NOMO-1 treated with DMSO at 0.1 percent for 48 hours (cell line): ENCODE measurements around the gene PGLYRP3.
"Not testable (repeated sequence)": the region's sequence is repeated elsewhere in the genome, so short reads cannot be mapped to it uniquely, and the experiment has no call there.

Experiments
- DNase-seq: peaks from one replicate; lab custom pipeline; 2025; ENCODE audit not compliant: unreplicated experiment; lab: John Stamatoyannopoulos, UW

PGLYRP3 gene

GRCh38 chr1:153349363-153350320, 36.9 kb upstream of the PGLYRP3 start:
- peak; percentile 20 for DNase-seq

DNA sequence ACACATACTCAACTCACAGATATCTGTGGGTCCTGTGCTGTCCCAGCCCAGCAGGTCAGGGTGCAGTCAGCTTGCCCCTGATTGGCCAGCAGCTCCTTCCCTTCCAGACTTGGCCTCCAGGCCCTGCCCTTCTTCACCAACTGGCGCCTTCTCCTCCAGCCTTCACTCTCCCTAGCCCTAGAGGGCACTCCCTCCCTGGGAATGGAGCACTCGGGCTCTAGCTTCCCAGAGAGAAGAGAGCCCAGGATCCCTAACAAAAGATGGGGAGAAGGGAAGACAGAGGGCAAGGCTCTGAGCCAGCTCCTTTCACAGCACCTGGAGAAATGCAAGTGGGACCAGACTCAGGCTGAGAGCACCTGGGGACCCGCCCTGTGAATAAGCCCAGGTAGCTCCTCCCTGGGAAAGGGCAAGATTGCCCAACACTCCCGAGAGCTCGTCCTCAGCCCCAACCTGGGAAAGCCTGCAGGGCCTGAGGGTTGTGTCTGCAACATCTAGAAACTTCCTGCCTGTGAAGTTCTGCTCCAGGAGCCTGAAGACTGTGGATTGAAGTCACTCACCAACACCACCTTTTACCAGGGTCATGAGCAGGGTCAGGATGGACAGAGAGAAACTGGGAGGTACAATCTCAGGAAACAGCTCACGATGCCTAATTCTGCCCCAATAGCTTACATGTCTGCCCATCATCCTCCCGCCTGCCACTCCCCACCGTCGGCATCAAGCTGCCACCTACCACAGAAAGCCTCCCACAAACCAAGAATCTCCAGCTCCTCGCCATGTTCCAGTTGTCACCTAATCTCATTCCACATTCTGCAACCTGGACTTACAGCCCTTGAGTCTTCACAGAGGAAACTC, 36.0 kb upstream of the PGLYRP3 start, which contains the start of gene PGLYRP4:
Gene PGLYRP4 (minus strand): TSS at position 331 of the 852 bp plus-strand sequence. CDS start 909 bp downstream, outside the sequence.
- DNase-seq = no peak

- DNase-seq = no peak
These were observed 35.1 kb upstream of the PGLYRP3 start for GRCh38 chr1:153347856-153348255.

GRCh38 chr1:153347049-153347448, 34.3 kb upstream of the PGLYRP3 start:
- not testable (repeated sequence) for DNase-seq

DNA sequence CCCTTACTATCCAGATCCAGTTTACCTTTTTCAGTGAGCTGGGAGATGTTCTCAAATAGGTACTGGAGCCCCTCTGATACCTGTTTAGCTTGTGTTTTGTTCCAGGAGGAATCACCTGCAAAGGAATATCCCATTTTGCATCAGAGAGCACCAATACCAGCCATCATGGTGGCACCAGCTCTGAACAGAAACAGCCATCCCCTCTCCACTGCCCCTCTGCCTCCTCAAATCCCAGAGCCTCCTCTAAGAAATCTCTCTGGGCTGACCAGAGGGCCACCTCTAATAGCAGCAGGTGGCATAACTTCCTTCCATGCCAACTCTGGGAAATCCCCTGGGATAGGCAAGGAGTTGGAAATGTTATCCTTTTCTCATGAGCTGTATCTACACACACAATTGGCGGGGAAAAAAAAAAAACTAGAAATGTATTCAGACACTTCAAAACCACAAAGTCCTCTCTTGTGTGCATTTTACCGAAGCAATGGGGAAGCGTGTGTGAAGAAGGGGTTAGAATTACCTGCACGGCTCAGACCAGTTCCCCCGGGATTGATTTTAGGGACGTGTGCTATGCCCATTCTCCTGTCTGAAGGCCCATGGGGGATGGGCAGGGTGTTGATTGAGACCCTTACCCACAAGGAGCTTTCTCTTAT, 33.4 kb upstream of the PGLYRP3 start:
- no peak for DNase-seq

DNA sequence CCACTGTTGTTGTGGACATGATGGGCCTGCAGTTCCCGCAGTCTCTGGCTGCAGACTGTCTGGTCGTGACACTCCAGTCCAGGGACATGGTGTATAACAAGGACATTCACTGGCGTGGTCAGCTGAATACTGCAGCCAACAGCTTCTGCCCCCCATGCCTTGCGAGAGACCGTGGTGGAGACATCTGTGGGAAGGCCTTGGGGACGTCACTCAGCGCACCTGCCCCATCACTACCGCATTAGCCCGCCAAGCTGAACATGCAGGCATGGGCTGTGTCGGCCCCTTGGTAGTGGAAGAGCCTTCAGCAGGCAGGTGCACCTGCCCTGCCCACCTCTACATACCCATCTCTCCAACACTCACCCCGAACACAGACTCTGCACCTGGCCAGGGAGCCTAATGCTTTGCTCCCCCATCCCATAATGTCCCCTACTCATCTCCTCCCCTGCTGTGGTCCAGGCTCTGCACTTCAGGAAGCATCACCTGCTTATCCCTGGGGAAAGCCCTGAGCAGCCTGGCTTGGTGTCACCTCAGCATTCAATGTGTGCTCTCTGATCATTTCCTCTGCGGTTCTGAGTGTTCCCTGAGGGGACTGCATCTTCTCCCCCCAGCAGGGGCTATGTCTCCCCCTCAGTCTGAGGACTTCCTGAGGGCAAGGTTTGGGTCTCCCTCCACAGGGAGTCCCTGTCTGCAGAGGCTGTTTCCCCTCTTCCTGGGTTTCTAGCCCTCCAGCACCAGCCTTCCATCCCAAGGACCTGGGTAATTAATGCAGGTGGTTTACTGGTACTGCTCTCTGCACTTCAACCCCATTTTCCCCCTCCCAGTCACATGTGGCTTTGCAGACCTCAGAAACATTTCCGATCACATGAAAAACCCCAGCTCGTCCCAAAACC, 32.7 kb upstream of the PGLYRP3 start:
- DNase-seq = no peak

DNA sequence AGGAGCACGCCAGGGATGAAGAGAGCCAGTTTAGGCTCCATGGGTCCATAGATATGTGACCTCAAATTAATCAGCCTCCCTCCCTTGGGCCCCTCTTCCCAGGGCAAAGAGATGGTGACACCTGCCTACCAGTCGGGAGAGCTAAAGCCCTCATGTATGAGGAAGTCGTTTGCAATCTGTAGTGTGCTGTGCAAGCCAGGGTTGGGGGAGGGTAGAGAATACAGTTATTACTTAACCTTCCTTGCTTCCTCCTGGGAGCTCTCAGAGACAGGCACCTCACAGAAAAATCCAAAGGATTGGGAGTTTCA, 31.9 kb upstream of the PGLYRP3 start:
- DNase-seq = peak; percentile 82

DNA sequence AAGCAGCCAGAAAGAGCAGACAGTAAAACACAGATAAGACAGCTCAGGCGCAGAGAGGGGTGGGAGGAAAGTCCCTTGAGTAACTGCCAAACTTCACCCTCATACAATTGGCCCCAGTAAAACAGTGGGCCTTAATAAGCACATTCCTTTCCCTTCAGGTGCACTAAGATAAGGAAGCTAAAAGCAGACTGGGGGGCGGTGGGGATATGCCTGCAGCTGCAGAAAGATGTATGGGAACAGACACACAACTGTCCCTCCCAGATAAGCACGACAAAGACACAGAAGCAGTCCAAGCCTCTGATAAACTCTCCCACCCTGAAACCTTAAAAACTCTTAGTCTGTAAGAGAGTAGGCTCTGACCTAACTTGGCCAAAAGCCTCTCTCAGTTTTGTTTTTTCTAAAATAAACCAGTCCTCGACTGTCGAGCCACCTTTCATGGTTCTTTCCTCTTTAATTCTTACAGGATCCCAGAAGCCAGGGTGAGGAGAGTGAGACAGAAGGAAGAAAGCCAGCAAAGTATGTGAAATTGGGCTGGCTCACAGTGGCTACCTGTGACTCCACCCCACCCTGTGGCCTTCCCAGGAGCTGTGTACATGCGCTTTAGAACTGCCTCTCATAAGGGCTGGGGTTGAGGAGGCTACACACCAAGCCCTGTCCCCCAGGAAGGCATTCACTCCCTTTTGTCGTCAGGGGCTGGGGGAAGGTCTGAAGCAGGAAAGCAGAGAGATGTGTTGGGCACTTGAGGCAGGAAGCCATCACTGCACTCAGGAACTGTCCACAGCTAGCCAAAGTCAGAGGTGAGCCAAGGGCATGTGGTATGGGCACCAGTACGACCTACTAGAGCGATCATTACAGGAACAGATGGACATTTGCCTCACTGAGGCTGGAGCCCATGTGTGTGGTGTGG, 31.3 kb upstream of the PGLYRP3 start:
- DNase-seq = no peak

GRCh38 chr1:153343040-153343681, 30.4 kb upstream of the PGLYRP3 start:
- no peak for DNase-seq

GRCh38 chr1:153342178-153342577, 29.4 kb upstream of the PGLYRP3 start:
- DNase-seq = peak; percentile 26

- DNase-seq = no peak
These were observed 28.7 kb upstream of the PGLYRP3 start for GRCh38 chr1:153341431-153341934.

GRCh38 chr1:153340356-153340755, 27.6 kb upstream of the PGLYRP3 start:
- no peak for DNase-seq

DNA sequence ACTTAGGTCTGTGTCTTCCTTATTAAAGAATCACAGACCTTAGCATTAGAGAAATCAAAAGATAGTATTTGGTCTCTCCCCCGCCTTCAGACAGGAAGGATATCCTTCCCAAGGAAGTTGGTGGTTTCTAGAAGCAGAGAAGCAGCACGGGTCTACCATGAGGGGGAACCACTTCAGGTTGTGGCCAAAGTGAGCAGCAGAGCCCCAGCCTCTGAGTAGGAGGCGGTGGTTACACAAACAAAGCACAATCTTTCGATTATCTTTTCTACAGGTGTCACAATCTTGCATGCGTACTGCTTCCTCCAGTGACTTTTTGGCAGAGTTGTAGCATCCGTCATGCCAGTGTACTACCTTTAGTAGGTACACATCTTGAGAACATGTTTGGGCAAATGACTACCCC, 27.1 kb upstream of the PGLYRP3 start:
- DNase-seq = no peak

GRCh38 chr1:153337980-153338853, 25.5 kb upstream of the PGLYRP3 start:
- DNase-seq = no peak

GRCh38 chr1:153336650-153337049, 23.9 kb upstream of the PGLYRP3 start:
- DNase-seq = no peak

DNA sequence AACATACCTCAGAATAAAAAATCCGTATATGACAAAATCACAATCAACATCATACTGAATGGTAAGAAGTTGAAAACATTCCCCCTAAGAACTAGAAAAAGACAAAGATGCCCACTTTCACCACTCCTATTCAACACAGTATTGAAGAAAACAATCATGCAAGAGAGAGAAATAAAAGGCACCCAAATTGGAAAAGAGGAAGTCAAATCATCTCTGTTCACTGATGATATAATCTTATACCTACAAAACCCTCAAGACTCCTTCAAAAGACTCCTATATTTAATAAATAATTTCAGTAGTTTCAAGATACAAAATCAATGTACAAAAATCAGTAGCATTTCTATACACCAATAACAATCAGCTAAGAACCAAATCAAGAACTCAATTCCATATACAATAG, 21.1 kb upstream of the PGLYRP3 start:
- no peak for DNase-seq

DNA sequence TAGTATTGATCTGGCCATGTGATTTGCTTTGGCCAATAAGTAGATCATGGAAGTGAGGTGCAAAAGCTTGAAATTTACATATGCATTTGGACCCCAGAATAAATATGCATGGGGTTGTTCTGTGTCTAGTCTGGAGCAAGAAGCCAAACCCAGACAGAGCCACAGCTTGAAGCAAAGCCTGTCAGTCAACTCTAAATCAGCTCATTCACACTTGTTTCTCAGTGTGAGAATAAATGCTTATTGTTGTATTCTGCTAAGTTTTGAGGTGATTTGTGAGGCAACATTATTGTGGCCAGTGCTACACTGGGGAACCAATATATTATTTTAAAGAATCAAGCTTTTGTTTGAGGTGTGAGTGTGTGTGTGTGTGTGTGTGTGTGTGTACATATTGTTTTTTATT, 12.2 kb upstream of the PGLYRP3 start:
- DNase-seq = no peak

- DNase-seq = no peak
These were observed 9.8 kb upstream of the PGLYRP3 start for GRCh38 chr1:153322568-153322967.
